H9 (cell line): ENCODE data around the gene ATF7. TPM values are rescaled to one million over a fixed set of nuclear protein-coding genes. Genes with fewer than 3 reads are reported as not detected.

Experiments used
- DNase-seq: peaks from one replicate; pipeline ENCODE4 v3.0.0-alpha.2; 2017
- H2AFZ ChIP-seq: one replicate; pipeline ENCODE4 v1.6.1; 2013; ENCODE audit warnings: mild to moderate bottlenecking, low read length, control low read depth, moderate library complexity
- H2AK5ac ChIP-seq: 2 replicates; pipeline ENCODE4 v1.6.1; 2013; ENCODE audit warnings: low read length, control low read depth, mixed read lengths; ENCODE audit not compliant: insufficient read length
- H2BK120ac ChIP-seq: one replicate; pipeline ENCODE4 v1.6.1; 2013; ENCODE audit warnings: low read depth, mild to moderate bottlenecking, low read length, control low read depth, inconsistent platforms; ENCODE audit not compliant: poor library complexity, severe bottlenecking
- H2BK12ac ChIP-seq: 2 replicates; pipeline ENCODE4 v1.6.1; 2013; ENCODE audit warnings: low read length, control low read depth, mixed read lengths, low read depth; ENCODE audit not compliant: insufficient read length
- H2BK15ac ChIP-seq: 2 replicates; pipeline ENCODE4 v1.6.1; 2013; ENCODE audit warnings: low read depth, low read length, control low read depth
- H2BK20ac ChIP-seq: one replicate; pipeline ENCODE4 v1.6.1; 2013; ENCODE audit warnings: low read depth, mild to moderate bottlenecking, low read length, control low read depth, inconsistent platforms; ENCODE audit not compliant: poor library complexity, severe bottlenecking
- H2BK5ac ChIP-seq: 2 replicates; pipeline ENCODE4 v1.6.1; 2013; ENCODE audit warnings: low read length, control low read depth, mixed read lengths; ENCODE audit not compliant: insufficient read length
- H3K14ac ChIP-seq: 2 replicates; pipeline ENCODE4 v1.6.1; 2013; ENCODE audit warnings: low read length, control low read depth; ENCODE audit not compliant: insufficient read depth
- H3K18ac ChIP-seq: 2 replicates; pipeline ENCODE4 v1.6.1; 2013; ENCODE audit warnings: low read depth, mild to moderate bottlenecking, mixed read lengths, low read length, control low read depth; ENCODE audit not compliant: insufficient read length
- H3K23ac ChIP-seq: 2 replicates; pipeline ENCODE4 v1.6.1; 2013; ENCODE audit warnings: low read length, control low read depth, mixed read lengths, low read depth; ENCODE audit not compliant: insufficient read length
- H3K23me2 ChIP-seq: 2 replicates; pipeline ENCODE4 v1.6.1; 2013; ENCODE audit warnings: low read depth, mild to moderate bottlenecking, mixed read lengths, low read length, control low read depth; ENCODE audit not compliant: insufficient read length, poor library complexity, severe bottlenecking
- H3K27ac ChIP-seq: 2 replicates; pipeline ENCODE4 v1.5.1; 2013; ENCODE audit warnings: low read length, control low read depth, mixed read lengths, low read depth; ENCODE audit not compliant: insufficient read length
- H3K27me3 ChIP-seq: 2 replicates; pipeline ENCODE4 v1.6.1; 2013; ENCODE audit warnings: low read length, control low read depth, inconsistent platforms; ENCODE audit not compliant: insufficient read depth
- H3K4ac ChIP-seq: 2 replicates; pipeline ENCODE4 v1.6.1; 2013; ENCODE audit warnings: low read depth, mild to moderate bottlenecking, control low read depth, inconsistent platforms, low read length, moderate library complexity
- H3K4me1 ChIP-seq: 2 replicates; pipeline ENCODE4 v1.6.1; 2013; ENCODE audit warnings: low read length, control low read depth, inconsistent platforms; ENCODE audit not compliant: insufficient read depth
- H3K4me2 ChIP-seq: 2 replicates; pipeline ENCODE4 v1.6.1; 2013; ENCODE audit warnings: low read length, control low read depth, mixed read lengths; ENCODE audit not compliant: insufficient read length, insufficient read depth
- H3K56ac ChIP-seq: 2 replicates; pipeline ENCODE4 v1.6.1; 2013; ENCODE audit warnings: low read depth, mild to moderate bottlenecking, mixed read lengths, low read length, control low read depth; ENCODE audit not compliant: insufficient read length
- H3K79me1 ChIP-seq: 2 replicates; pipeline ENCODE4 v1.6.1; 2013; ENCODE audit warnings: low read depth, mild to moderate bottlenecking, moderate library complexity, low read length, control low read depth, inconsistent platforms; ENCODE audit not compliant: insufficient read depth, poor library complexity, severe bottlenecking
- H3K79me2 ChIP-seq: 2 replicates; pipeline ENCODE4 v1.6.1; 2013; ENCODE audit warnings: low read length, control low read depth, inconsistent platforms; ENCODE audit not compliant: insufficient read depth
- H3K9ac ChIP-seq: 2 replicates; pipeline ENCODE4 v1.6.1; 2013; ENCODE audit warnings: low read length, control low read depth, mixed read lengths; ENCODE audit not compliant: insufficient read length; ENCODE audit errors: extremely low read depth
- H3K9me3 ChIP-seq: one replicate; pipeline ENCODE4 v1.6.1; 2013; ENCODE audit warnings: low read depth, low read length, inconsistent platforms; ENCODE audit not compliant: control insufficient read depth
- H3T11ph ChIP-seq: one replicate; pipeline ENCODE4 v1.6.1; 2013; ENCODE audit warnings: mild to moderate bottlenecking, low read length, control low read depth, inconsistent platforms
- H4K20me1 ChIP-seq: one replicate; pipeline ENCODE4 v1.6.1; 2013; ENCODE audit not compliant: control insufficient read depth, insufficient read length, insufficient read depth
- H4K5ac ChIP-seq: 2 replicates; pipeline ENCODE4 v1.6.1; 2013; ENCODE audit warnings: low read depth, mild to moderate bottlenecking, mixed read lengths, low read length, control low read depth; ENCODE audit not compliant: insufficient read length
- H4K8ac ChIP-seq: replicated peaks from 2 replicates; pipeline ENCODE4 v1.6.1; 2013; ENCODE audit warnings: low read length, control low read depth, mixed read lengths, low read depth; ENCODE audit not compliant: insufficient read length
- H4K91ac ChIP-seq: 2 replicates; pipeline ENCODE4 v1.6.1; 2013; ENCODE audit warnings: low read depth, mild to moderate bottlenecking, moderate library complexity, mixed read lengths, low read length, control low read depth; ENCODE audit not compliant: insufficient read length
- H3K27ac Mint-ChIP-seq, 3 experiments: 2 replicates in 2 of 3; 3 replicates in 1 of 3; pipeline ENCODE4 v1.8.0; 2020 to 2021; ENCODE audit warnings: mixed read lengths in 3 of 3, mild to moderate bottlenecking in 1 of 3, moderate library complexity in 1 of 3
- H3K27me3 Mint-ChIP-seq: 2 replicates; pipeline ENCODE4 v1.8.0; 2021; ENCODE audit warnings: low read depth, mild to moderate bottlenecking, moderate library complexity, mixed read lengths
- H3K36me3 Mint-ChIP-seq, 3 experiments: 2 replicates in 2 of 3; 3 replicates in 1 of 3; pipeline ENCODE4 v1.8.0; 2020 to 2021; ENCODE audit warnings: low read depth in 3 of 3, mixed read lengths in 3 of 3; ENCODE audit not compliant: insufficient read depth in 1 of 3
- H3K4me1 Mint-ChIP-seq, 2 experiments: 2 replicates each; pipeline ENCODE4 v1.8.0; 2020; ENCODE audit warnings: mixed read lengths in 2 of 2
- H3K4me3 Mint-ChIP-seq, 2 experiments: 2 replicates in 1 of 2; 3 replicates in 1 of 2; pipeline ENCODE4 v1.8.0; 2020 to 2021; ENCODE audit warnings: mild to moderate bottlenecking in 2 of 2, mixed read lengths in 2 of 2, moderate library complexity in 1 of 2
- H3K9me3 Mint-ChIP-seq, 2 experiments: 2 replicates in 1 of 2; 3 replicates in 1 of 2; pipeline ENCODE4 v1.8.0; 2020; ENCODE audit warnings: mild to moderate bottlenecking in 2 of 2, mixed read lengths in 2 of 2, moderate library complexity in 1 of 2
- WGBS: extraction: QIAGEN DNeasy Blood & Tissue Kit; methylation state at CpG from one replicate; pipeline ENCODE4 v1.1.7; 2013; ENCODE audit warnings: missing lambda C conversion rate, low lambda C conversion rate, mixed read lengths; ENCODE audit not compliant: insufficient read length; ENCODE audit errors: extremely low coverage; 5-methylcytosine and 5-hydroxymethylcytosine counted together
- total RNA-seq: library from RNA; stranded (reverse); gene quantifications from 2 replicates; pipeline ENCODE4 v1.2.1, GENCODE V29; 2021
- TF ChIP-seq, protein P1 (sequence below): fragments of 200-600 bp; sonication (generic); conservative IDR thresholded peaks from 3 replicates; pipeline ENCODE4 v1.8.0; 2021; ENCODE audit warnings: antibody characterized with exemption, mild to moderate bottlenecking

The ATF7 gene
- total RNA-seq, 1 experiment from 2014 or later: 17.7 TPM

DNA sequence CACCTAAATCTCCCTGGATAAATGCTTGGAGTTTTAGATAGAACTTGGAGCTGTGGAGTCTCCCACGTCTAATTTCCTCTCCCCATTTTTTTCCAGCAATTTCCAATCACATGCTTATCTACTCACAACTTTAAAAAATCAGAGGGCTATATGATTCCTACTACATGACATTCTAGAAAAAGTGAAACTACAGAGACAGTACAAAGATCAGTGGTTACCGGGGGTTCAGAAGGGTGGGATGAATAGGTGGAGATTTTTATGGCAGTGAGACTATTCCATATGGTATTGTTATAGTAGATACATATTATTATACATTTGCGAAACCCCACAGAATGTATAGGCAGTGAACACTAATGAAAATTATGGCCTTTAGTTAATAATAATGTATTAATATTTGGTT lies 35.5 kb downstream of the ATF7 start:
- H4K20me1 ChIP-seq: no peaks in the 10 kb centered on the region
- no peaks in the 10 kb centered on the region for H3K9me3 ChIP-seq
- H3K79me2 ChIP-seq: no peaks in the 10 kb centered on the region
- no peak overlapping the region for H3K4ac ChIP-seq
- no peak overlapping the region for H3K56ac ChIP-seq
- H3K4me1 Mint-ChIP-seq: peaks cover 11 to 17% of the 10 kb centered on the region in 2 experiments
- no peaks in the 10 kb centered on the region for H3K27me3 ChIP-seq
- no peak overlapping the region for H2BK20ac ChIP-seq
- 0 out of 2 replicates have a peak, but pooled peaks cover 3% of the 10 kb centered on the region for H3K4me1 ChIP-seq
- no peak overlapping the region for H2BK5ac ChIP-seq
- H3K9me3 Mint-ChIP-seq: no peaks in the 10 kb centered on the region
- whole genome bisulfite sequencing: no CpG with 5 or more reads among the region's 3 CpGs
- H4K91ac ChIP-seq: no peak overlapping the region
- H3K14ac ChIP-seq: no peak overlapping the region
- H4K8ac ChIP-seq: no peak overlapping the region
- no peak overlapping the region for H3K4me2 ChIP-seq
- H4K5ac ChIP-seq: no peak overlapping the region
- H3K27ac ChIP-seq: no peak overlapping the region
- no peak overlapping the region for H3K9ac ChIP-seq
- no peak overlapping the region for H3K27ac Mint-ChIP-seq
- H2AK5ac ChIP-seq: no peak overlapping the region
- H3T11ph ChIP-seq: no peak overlapping the region
- no peaks in the 10 kb centered on the region for H3K36me3 Mint-ChIP-seq
- no peaks in the 10 kb centered on the region for H3K27me3 Mint-ChIP-seq
- no peak overlapping the region for H2BK15ac ChIP-seq
- no peak overlapping the region for H2BK12ac ChIP-seq
- TF ChIP-seq, protein P1, sequence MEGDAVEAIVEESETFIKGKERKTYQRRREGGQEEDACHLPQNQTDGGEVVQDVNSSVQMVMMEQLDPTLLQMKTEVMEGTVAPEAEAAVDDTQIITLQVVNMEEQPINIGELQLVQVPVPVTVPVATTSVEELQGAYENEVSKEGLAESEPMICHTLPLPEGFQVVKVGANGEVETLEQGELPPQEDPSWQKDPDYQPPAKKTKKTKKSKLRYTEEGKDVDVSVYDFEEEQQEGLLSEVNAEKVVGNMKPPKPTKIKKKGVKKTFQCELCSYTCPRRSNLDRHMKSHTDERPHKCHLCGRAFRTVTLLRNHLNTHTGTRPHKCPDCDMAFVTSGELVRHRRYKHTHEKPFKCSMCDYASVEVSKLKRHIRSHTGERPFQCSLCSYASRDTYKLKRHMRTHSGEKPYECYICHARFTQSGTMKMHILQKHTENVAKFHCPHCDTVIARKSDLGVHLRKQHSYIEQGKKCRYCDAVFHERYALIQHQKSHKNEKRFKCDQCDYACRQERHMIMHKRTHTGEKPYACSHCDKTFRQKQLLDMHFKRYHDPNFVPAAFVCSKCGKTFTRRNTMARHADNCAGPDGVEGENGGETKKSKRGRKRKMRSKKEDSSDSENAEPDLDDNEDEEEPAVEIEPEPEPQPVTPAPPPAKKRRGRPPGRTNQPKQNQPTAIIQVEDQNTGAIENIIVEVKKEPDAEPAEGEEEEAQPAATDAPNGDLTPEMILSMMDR: no peak
- H2AFZ ChIP-seq: no peak overlapping the region
- no peak for DNase-seq
- no peak overlapping the region for H3K23ac ChIP-seq
- no peaks in the 10 kb centered on the region for H3K79me1 ChIP-seq
- no peak overlapping the region for H3K4me3 Mint-ChIP-seq
- H3K23me2 ChIP-seq: no peaks in the 10 kb centered on the region
- no peak overlapping the region for H3K18ac ChIP-seq
- H2BK120ac ChIP-seq: no peak overlapping the region
